Ecto neural progenitor cell (in vitro differentiated cells): ENCODE data around the gene CCNQ.
A peak's percentile ranks its signal among the peaks of the same experiment; 100 is the strongest.

Experiments used
- DNase-seq: peaks from one replicate; pipeline ENCODE4 v3.0.0-alpha.2; 2018; ENCODE audit warnings: low spot score

The CCNQ gene

DNA sequence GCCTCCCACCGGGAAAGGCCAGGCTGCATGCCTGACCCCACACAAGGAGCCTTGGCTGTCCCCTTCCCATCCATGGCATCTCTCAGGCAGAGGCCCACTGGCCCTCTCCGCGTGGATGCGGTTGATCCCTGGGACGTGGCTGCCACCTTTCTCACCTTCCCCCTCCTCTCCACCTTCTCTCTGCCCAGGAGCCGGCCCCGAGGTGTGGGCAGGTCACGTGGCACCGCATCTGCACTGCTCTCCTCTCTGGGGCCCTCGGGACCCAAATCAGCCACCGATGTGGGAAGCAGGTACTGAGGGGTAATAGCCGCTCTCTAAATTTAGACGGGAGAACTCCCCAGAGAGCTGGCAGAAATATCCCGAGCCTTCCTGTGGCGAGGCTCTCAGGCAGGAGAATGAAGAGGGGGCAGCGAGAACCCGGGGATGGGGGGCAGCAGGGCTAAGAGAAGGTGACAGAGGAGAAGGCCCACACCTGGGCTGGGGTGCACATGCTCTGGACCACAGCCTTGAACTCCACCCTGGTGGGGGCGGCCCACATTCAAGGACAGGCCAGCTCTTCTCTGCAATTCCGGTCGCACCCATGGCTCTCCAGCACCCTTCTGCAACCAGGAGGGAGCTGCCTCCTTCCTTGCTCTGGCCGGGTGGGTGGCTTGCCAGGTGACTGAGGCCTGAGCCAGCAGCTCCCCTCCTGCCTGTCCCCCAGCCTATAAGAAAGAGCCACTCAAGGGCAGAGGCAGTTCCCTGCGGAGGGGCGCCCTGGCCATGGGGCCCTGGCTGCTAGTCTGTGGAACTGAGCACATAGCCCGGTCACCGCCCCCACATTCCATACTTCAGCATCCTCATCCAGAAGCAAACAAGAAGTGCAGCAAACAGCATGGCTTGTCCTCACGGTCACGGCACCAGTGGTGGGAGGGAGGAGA lies 38.4 kb upstream of the CCNQ start:
- no peak for DNase-seq

DNA sequence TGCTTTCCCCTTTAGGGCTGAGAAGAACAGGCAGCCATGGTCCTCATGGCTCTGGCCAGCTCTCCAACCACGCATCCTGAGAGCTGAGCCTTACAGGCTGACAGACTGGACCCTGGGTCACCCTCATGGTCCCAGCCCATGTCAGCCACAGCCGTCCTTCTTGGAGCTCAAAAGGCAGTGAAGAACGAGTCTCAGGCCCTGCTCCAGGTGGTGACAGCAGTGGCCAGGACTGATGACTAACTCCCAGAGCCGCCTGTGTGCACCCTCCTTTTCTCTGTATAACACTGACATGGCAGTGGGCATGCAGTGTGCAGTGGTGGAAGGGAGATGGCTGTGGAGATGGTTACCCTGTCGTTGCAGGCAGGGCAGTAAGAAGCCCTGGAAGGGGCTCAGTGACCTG lies 37.8 kb upstream of the CCNQ start:
- no peak for DNase-seq

GRCh38 chrX:153635788-153636668 lies 37.1 kb upstream of the CCNQ start:
- peak; percentile 66 for DNase-seq

DNA sequence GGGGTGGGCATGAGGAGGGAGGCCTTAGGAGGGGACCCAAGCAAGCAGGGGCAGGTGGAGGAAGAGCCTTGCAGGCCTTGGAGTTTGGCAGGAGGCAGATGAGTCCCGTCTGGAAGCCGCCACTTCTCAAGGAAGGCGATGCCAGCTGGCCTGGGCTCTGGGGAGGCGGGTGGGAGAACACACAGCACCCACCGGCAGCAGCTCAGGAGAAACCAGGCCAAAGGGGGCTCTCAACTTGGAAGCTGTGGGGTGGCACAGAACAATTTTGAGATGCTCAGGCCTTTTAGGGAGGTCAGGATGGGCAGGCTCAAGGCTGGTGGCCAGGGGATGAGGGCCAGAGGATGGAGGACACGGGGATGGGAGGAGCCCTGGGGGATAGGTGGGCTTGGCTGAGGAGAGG lies 36.4 kb upstream of the CCNQ start:
- DNase-seq = no peak

DNA sequence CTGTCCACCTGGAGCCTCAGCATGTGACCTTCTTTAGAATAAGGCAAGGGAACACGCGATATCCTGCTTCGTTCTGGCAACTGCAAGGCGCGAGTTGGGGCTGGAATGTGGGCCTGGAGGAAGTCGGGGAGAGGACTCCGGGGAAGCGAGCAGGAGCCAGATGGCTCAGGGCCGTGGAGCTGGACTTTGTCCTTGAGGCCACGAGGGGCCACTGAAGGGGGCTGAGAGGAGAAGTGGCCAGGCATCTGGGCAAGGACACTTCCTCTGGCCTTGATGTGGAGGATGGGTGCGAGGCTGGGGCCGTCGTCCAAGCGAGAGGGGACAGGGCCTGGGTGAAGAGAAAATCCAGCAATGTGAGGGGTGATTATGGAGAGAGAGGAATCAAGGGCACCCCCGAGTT lies 35.9 kb upstream of the CCNQ start:
- DNase-seq = no peak

DNA sequence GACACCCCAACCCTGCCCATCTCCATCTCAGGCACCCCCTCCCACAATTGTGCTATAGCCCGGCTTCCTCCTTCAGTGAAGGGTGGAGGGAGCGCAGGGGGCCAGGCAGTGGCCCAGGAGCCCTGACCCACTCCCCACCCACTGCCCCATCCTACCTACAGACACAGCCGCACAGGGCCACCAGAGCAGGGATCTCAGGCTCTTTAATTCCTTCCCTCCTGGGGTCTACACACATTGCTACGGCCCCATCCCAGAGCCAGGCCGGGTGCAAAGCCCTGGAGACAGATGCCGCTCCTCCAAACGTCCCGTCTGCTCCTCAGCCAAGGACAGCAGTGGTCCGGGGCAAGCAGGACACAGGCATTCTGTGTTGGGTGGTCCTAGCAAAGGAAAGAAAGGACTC lies 35.3 kb upstream of the CCNQ start:
- no peak for DNase-seq

DNA sequence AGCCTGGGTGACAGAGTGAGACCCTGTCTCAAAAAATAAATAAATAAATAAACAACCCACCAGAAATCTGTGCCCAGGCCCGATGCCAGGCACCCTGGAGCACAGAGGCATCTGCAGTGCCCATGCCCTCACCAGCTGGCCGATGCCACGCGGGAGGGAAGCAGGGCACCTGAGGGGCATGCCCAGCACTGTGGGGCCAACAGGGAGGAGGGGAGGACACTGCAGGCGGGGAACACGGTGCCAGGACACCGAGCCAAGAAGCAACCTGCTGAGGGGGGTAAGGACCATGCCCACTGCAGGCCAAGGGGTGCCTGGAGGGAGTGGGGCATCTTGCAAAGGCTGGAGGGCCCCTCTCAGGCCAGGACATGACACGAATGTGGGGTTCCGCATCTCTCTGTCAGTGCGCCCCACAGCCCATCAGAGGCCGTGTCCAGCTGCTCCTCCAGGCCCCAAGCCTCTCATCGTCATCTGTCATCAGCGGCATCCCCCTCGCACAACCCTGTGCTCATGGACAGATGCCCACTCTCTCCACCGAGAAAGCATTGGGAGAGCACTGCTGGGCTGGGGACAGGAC lies 34.8 kb upstream of the CCNQ start:
- DNase-seq = no peak

DNA sequence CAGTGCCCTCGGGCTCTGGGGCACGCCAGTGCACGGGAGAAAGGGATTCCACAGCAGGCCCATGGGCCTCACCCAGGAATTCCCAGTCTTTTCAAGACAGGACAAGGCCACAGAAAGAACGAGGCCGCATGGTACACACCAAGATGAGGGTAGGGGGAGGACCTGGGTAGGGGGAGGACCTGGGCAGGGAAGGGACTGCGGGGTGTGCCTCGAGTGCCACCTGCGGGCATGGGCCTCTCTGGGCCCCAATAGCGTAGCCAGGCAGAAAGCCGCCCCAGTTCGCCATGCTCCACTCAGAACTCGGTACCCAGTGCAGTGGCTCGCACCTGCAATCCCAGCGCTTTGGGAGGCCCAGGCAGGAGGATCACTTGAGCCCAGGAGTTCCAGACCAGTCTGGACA lies 34.1 kb upstream of the CCNQ start:
- DNase-seq = no peak

DNA sequence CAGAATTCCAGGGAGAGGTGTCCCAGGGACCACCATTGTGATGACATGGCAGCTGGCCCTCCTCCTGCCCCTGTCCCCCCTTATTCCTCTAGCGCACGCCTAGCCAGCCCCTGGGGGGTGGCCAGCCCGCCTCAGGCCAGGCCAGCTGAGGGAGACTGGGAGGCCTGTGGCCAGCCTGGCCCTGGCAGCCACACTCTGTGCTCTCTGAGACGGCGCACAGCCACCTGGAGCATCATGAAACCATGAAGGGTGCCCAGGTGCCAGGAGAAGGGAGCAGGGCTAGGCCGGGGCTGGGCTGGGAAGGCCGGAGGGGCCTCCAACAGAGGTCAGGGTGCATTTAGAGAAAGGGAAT lies 33.6 kb upstream of the CCNQ start:
- DNase-seq = no peak

DNA sequence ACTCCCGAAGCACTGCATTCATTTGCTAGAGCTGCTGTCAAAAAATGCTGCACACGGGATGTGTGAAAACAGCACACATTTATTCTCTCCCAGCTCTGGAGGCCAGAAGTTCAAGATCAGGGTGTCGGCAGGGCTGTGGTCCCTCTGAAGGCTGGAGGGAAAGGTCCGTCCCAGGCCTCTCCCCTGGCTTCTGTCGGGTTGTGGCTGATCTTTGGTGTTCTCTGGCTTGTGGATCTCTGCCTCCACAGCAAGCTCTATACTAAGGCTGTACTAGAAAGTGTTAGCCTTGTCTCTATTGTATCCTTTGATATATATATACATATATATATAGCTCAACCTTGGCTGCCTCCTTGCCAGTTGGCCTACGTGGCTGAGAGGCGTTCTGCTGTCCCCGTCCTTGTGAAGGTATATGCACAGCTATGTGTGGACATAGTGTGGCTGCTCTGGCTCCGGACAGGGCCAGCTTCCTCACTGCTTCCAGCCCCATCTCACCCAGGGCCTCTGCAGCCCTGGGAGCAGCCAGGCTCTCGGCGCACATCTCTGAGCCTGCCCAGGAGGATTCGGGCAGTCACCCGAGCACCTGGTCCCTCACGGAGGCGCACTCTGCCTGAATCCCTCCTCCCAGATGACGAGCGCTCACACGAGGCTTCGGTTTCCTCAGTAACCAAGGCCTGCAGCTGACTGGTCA lies 33.1 kb upstream of the CCNQ start:
- DNase-seq = no peak

- no peak for DNase-seq
Observed at GRCh38 chrX:153631346-153631745, 32.4 kb upstream of the CCNQ start.

DNA sequence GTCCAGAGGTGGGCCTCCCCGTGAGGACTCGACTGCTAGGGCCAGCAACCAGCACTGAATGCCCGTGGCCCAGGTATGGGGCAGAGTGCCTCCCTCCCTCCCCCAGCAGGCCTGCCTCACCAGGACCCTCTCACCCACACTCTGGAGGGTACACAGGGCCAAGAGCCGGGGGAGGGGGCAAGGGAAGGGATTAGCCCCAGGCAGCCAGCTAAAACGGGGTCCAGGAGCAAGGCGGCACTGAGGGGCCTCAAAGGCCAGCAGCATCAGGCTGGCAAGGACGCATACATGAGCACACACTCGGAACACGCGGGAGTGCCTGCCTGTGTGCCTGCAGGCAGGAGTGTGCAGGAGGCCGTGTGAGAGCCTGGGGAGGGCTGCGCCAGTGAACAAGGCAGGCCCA lies 29.7 kb upstream of the CCNQ start:
- no peak for DNase-seq

DNA sequence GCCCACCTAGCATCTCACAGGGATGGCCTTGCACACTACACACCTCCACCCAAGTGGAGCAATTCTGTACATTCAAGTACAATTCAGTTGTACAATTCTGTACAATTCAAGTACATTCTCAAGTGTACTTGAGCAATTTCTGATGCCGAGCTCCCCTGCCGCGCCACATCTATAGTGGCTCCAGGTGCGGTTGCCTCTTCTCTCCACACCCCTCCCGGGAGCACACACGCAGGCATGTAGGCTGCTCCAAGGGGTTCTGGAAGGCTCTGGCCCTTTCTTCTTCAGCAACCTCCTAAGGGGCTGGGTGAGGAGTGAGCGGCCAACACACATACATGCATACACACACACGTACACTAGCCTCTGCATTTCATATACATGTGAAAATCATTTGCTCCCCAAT lies 29.2 kb upstream of the CCNQ start:
- no peak for DNase-seq

GRCh38 chrX:153627675-153628111 lies 28.8 kb upstream of the CCNQ start:
- no peak for DNase-seq

DNA sequence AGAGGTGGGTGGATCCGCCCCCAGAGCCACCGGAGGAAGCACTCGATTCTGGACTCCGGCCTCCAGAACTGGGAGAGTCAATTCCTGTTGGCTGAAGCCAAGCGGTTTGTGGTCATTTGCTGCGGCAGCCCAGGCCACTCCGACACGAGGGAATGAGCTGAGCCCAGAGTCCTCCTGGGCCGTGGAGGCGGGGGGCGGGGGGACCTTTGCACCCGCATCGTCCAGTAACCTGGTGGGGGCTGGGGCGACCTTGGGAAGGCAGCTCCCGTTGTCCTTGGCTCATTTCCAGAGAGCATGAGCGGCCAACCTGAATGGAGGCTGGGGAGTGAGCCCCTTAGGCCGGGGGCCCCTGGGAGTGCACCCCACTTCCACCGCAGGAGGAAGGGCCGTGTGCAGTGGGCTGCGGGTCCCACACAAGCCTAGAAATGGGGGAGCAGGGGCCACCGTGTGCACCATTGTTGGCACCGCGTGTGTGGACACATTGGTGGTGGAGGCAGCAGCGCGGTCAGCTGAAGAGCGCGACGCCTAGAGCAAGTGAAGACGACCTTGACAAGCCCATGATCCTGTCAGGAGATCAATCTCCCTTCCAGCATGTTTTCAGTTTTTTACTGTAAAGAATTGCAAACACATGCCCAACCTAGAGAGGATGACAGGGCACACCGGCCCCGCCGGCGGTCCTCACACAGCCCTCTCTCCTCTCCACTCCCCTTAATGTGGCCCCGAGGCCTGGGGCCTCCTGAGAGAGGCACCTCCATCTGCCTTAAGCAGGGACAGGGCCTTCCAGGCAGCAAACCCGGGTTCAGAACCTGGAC lies 28.1 kb upstream of the CCNQ start:
- DNase-seq = no peak

DNA sequence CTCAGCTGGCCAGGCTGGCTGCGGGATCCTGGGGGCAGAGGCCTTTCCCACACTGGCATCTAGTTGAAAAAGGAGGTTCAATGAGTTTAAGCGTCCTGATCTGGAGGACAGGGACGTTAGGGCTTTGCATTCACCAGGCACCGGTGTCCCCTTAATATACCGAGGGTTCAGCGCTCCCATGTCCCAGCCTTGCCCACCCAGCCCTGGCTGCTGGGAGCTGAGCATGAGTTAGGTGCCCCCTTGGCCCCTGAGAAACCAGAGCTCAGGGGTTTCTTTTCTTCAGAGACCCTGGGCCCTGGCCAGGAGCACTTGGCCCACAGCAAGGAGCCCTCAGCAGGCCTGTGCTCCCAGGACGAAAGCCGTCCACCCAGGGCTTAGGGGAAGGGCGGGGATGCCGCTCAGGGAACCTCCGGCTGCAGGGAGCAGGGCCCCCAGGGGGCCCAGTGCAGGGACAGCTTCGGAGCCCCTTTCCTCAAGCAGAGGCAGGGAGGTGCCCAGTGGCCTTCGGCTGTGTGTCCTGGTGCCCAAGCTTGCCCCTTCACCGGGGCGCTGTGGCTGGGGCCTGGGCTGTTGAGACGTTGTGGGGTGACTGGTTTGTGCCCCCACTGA lies 27.2 kb upstream of the CCNQ start:
- no peak for DNase-seq

GRCh38 chrX:153625271-153626024 lies 26.5 kb upstream of the CCNQ start:
- DNase-seq = no peak

DNA sequence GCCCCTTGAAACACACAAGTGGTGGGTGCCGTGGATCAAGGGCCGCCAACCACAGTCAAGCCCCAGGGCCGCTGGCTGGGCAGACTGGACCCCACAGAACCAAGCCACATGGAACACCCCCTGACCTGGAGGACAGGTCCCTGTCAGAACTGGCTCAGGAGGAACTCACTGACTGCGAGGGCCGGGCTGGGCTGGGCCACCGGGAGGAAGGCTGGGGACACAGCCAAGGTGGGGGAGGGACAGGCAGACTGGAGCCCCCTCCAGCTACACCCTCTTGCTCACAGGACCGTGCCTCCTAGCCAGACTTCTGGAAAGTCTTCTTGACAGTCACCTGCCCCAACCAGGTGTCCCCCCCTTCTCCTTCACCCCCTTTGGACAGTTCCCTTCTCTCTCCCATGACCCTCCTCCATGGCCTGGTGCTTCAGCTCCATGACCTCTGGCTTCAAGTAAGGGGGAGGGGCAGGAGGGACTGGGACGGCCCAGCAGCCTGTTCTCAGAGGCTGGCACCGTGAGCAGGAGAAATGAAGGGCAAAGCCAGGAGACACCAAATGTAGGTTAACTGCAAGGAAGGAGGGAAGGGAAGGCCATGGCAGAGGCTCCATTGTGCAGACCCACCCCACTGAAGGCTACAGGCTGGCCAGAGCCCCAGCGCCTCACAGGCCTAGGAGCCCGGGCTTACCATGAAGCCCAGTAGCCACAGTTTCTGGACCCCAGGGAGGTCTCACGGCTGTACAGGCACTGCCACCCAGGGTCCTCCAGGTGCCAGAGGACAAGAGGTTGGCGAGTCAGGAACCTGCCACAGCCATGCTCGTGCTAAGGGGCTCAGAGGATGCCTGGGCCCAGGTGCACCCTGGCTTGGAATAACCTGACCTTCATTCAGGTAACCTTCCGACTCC lies 25.5 kb upstream of the CCNQ start:
- no peak for DNase-seq
